HG02938 (cell line): ENCODE measurements around the gene SNRNP25.
A peak's percentile ranks its signal among the peaks of the same experiment; 100 is the strongest.
"Not testable (repeated sequence)": the region's sequence is repeated elsewhere in the genome, so short reads cannot be mapped to it uniquely, and the experiment has no call there.

ENCODE experiments used
- ATAC-seq: cut with Tn5 transposase; IDR thresholded peaks from one replicate; pipeline ENCODE4 v1.9.1; 2021; ENCODE audit warnings: mild to moderate bottlenecking, moderate library complexity; ENCODE audit not compliant: unreplicated experiment

The SNRNP25 gene

DNA sequence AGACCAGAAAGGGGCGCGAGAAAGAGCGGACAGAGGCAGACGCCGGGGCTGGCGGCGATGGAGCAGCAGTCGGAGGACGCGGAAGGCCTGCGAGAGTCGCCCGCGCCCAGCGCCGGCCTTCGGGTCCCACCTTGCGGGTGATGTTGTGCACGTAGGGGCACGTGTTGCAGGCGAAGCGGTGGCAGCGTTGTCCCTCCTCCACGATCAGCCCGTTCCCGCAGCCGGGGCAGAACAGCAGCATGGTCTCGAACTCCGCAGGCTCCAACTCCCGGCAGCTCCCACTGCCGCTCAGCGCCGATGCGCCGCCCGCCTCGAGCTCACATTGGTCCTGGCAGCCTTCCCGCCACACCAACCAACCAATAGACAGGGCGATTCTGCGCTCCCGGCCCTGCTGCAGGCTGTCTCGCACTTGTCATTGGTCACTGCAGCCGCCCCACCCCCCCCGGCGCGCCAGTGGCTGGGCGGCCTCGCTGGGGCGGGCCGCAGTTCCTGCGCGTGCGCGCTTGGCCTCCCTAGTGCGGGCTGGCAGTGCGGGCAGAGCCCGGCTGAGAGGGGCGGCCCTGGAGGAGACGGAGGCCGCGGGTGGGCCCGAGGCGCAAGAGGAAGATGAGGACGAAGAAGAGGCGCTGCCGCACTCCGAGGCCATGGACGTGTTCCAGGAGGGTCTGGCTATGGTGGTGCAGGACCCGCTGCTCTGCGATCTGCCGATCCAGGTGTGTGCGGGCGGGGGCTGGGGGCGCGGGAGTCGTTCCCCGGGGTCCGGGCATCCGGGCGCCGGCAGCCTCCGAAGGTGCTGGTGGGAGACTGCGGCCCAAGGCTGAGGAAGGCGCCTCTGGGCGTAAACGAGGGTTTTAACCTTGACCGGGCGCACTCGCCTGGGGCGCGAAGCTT is at the start of gene SNRNP25, which contains the start of gene POLR3K:
Gene SNRNP25, plus strand, starts transcription at position 483 of the 891 bp plus-strand sequence. Its CDS starts 189 bp downstream, at position 672.
Gene POLR3K, minus strand, starts transcription at position 263 of the 891 bp plus-strand sequence. Its CDS starts 22 bp downstream, at position 241.
- ATAC-seq: peak; percentile 86

DNA sequence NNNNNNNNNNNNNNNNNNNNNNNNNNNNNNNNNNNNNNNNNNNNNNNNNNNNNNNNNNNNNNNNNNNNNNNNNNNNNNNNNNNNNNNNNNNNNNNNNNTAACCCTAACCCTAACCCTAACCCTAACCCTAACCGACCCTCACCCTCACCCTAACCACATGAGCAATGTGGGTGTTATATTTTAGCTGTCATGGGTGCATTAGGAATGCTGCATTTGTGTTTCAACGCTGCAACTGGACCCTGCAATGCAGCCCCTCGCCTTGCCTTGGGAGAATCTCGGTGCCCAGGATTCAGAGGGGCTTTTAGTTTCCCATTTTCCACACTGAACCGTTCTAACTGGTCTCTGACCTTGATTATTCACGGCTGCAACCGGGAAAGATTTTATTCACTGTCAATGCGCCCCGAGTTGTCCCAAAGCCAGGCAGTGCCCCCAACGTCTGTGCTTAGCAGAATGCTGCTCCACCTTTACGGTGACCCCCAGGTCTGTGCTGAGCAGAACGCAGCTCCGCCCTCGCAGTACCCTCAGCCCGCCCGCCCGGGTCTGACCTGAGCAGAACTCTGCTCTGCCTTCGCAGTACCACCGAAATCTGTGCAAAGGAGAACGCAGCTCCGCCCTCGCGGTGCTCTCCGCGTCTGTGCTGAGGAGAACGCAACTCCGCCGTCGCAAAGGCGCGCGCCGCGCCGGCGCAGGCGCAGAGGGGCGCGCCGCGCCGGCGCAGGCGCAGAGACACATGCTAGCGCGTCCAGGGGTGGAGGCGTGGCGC is 43.5 kb upstream of the SNRNP25 start:
- no peak for ATAC-seq

DNA sequence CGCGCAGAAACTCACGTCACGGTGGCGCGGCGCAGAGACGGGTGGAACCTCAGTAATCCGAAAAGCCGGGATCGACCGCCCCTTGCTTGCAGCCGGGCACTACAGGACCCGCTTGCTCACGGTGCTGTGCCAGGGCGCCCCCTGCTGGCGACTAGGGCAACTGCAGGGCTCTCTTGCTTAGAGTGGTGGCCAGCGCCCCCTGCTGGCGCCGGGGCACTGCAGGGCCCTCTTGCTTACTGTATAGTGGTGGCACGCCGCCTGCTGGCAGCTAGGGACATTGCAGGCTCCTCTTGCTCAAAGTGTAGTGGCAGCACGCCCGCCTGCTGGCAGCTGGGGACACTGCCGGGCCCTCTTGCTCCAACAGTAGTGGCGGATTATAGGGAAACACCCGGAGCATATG is 42.9 kb upstream of the SNRNP25 start:
- ATAC-seq: not testable (repeated sequence)

DNA sequence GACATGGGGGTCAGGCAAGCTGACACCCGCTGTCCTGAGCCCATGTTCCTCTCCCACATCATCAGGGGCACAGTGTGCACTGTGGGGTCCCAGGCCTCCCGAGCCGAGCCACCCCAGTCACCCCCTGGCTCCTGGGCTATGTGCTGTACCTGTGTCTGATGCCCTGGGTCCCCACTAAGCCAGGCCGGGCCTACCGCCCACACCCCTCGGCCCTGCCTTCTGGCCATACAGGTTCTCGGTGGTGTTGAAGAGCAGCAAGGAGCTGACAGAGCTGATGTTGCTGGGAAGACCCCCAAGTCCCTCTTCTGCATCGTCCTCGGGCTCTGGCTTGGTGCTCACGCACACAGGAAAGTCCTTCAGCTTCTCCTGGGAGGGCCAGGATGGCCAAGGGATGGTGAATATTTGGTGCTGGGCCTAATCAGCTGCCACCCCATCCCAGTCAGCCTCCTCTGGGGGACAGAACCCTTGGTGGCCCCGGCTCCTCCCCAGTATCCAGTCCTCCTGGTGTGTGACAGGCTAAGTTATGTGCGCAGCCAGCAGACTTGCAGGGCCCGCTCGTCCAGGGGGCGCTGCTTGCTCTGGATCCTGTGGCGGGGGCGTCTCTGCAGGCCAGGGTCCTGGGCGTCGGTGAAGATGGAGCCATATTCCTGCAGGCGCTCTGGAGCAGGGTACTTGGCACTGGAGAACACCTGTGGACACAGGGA is 36.4 kb upstream of the SNRNP25 start:
- ATAC-seq: not testable (repeated sequence)

DNA sequence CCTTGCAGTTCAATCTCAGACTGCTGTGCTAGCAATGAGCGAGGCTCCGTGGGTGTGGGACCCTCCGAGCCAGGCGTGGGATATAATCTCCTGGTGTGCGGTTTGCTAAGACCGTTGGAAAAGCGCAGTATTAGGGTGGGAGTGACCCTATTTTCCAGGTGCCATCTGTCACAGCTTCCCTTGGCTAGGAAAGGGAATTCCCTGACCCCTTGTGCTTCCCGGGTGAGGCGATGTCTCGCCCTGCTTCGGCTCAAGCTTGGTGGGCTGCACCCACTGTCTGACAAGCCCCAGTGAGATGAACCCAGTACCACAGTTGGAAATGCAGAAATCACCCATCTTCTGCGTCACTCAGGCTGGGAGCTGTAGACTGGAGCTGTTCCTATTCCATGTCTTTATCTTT is 32.7 kb upstream of the SNRNP25 start:
- not testable (repeated sequence) for ATAC-seq

DNA sequence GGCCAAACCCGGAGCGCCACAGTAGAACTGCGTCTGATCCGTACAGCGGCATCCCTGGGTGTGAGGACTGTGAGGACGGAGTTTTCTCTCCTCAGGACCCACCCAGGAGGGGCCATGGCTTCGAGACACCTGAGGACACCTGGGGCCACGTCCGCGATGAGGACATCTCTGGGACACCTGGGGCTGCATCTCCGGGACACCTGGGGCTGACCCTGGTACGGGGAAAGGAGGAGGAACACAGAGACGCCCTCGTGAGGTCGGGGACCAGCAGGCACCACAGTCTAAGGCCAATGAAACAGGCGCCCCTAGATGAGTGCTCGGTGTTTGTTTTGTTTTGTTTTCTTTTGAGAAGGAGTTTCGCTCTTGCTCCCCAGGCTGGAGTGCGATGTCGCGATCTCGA is 29.5 kb upstream of the SNRNP25 start:
- ATAC-seq: not testable (repeated sequence)

DNA sequence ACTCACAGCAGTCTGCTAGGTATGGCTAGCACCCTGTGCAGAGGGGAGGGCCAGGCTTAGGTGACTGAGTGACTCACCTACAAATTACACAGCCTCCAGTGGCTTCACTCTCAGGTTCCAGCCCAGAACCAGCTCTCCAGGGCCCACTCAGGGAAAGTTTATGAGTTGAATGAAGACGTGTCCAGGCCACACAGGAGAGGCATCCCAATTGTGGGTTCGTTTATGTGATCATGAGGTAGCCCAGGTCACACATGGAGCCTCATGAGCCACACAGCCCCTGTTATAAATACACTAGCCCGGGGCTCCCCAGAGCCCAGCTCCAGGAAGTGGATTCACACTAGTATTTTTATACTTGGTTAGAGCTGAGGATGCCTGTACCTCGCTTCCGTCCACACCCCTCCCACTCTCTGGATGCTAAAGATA is 27.7 kb upstream of the SNRNP25 start:
- not testable (repeated sequence) for ATAC-seq

DNA sequence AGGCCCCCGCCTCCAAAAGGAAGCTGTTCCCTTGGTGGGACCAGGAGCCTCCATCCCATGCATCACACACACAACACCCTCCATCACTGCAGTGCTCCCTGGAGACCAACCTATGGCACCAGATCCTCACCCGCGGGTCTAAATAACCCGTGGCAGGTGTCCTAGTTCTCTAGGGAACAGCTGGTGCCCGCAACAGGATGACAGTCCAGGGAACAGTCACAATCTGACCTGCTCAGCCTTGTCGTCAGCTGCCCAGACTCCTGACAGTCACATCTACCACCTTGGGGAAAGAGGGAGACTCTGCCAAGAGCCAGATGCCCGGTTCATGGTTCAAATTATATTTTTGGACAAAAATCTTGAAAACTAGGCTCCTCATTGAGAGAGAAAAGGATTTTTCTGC is 23.0 kb upstream of the SNRNP25 start:
- ATAC-seq: not testable (repeated sequence)

DNA sequence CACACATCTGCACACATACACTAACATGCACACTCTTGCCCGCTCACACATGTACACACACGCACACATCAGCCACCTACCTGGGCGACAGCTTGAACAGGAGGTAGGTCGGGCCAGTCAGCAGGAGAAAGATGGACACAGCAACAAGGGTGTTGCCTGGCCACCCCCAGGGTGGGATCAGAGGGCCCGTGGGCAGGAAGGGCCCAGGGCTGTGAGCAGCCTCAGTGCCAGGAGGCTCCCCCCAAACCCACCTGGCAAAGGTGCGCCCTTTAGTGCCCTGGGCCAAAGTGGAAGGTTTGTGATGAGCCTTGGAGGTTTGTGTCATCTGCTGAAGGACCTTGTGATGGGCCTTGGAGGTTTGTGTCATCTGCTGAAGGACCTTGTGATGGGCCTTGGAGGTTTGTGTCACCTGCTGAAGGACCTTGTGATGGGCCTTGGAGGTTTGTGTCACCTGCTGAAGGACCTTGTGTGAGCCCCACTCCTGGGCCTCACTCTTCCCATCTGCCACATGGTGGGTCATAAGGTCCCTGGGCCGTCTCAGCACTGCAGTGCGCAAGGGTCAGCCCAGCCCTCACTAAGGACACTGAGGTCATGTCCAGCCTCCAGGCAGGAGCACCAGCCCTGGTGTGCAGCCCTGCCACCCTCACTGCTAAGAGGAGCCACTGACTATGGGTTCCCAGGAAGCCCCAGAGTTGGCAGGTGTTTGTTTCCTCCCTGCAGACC is 20.3 kb upstream of the SNRNP25 start:
- not testable (repeated sequence) for ATAC-seq

DNA sequence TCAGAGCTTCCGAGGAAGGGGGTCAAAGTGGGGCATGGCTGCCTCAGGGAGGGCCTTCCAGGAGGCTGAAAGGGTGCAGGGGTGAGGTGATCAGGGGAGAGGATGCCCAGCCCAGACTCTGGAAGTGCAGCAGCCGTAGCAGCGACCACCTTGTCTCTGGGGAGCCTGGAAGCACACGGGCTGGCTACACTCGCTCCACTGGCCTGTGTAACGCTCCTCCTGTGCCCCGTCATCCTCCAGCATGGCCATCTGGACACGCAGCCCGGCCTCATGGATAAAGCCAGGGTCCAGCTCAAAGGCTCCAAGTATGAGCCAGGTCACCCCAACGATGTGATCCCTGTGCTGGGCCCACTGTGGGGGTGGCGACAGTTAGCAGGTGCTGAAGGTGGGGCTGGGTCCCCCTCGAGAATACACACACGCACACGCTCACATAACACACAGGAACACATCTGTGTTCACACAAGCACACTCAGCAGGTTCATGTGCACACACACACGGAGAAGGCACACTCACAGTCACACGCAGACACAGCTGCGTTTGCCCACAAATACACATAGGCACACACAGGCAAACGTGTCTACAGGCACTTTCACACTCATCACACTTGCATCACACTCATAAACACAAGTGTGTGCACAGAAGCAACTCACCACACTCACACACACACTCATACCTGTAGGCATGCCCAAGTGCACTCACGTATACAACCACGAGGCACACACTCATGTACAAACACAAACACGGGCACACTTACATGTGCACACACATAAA is 19.6 kb upstream of the SNRNP25 start:
- no peak for ATAC-seq

DNA sequence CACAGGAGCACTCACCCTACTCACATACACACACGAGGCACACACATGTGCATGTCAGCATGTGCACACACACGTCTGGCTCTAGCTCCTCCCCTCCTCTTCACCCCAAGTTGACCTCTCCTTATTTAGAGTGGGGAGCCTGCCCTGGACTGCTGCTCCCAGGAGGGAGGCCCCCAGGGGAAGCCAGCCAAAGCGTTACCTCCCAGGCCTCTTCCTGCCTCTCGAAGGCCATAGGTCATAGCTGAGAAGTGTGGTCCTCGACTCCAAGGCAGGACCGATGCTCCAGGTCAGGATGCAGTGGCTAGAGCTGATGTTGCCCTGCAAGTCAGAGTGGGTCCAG is 19.0 kb upstream of the SNRNP25 start:
- ATAC-seq: no peak

DNA sequence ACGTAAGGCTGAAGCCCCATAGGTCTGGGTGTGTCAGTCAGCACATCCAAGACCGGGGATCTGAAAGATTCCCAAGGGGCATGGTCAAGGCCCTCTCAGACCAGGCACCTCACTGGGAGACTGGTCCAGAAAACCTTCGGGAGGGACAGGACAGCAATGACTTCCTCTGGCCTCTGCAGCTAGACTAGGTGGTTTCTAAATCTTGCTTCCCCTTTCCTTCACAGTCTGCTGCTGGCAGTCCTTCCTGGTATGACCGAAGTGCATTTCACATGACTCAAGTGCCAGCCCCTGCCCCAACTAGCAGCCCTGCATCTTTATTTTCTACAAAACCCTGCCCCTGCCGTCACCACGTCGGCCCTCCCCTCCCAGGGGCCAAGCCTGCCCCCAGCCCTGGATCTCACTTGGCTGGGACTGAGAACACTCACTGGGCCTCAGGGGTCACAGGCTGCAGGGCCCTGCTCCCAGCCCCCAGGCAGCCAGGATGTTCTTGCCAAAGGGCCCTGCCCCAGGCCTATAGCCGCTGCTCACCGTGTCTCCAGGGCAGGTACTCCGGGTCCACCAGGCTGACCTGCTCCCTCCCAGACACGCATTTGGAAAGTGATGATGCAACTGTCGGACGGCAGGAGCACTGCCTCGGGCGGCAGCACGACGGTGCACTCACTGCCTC is 18.5 kb upstream of the SNRNP25 start:
- ATAC-seq: no peak

DNA sequence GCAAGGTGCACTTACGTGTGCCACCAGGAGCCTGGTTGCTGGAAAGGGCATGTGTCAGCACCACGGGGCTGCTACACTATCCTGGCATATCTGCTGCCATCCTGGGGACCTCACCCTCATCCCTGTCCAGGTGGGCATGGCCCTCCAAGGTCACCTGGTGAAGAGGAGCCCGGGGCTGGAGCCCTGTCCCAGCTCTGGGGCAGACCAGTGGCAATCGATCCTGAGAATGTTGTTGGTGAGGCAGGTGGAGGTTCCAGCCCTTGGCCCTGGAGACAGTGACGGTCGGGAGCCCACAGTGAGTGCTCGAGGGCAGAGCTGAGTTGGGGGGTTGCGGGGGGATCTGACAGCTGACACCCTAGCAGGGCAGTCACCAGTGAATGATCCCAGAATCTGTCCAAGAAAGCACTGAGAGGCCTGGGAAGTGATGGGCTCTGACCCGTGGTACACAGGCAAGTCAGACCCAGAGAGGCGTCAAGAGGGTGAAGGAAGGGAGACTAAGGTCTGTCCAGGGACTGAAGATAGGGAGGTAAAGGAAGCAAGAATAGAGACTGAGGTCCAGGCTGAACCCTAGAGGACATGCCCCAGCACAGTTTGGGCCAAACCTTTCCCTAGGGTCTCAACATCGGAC is 17.8 kb upstream of the SNRNP25 start:
- no peak for ATAC-seq

DNA sequence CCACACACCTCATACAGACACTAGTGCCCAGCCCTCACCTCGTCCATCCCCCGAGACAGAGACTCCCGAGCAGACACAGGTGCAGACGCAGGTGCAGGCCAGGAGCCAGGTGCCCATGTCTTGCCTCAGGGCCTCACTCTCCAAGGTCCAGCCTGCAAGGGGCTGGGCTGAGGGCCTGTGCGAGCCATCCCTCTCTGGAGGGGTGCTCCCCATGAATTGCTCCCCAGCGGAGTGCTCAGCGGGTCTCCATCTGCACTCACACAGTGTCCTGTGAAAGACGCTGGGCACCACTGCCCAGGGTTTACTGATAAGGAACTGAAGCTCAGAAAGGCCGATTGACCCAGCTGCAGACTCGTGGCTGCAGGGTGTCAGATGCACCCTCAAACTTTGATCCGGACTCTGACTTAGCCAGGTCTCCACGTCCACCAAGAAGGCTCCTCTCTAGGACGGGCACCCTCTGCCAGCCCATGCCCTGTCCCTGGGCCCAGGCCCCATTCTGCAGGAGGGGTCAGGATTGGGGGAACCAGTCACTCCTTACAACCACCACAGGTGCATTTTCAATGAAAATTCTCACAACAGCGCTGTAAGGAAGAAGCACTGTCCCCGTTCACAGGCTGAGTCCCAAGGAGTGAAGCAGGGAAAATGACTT is 17.2 kb upstream of the SNRNP25 start:
- no peak for ATAC-seq

DNA sequence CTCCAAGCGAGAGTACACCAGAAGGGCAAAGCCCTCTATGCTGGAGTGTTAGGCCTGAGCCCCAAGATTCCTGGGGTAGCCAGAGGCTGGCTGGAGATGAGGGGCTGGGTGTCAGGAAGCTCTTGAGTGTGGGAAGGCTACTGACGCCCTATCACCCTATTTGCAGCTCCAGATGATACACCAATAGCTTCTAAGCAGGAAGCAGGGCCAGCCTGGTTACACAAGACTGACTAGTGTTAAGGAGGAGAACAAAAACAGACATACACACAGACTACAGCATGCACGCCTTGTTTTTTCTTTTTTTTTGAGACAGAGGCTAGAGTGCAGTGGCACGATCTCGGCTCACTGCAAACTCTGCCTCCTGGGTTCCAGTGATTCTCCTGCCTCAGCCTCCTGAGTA is 16.1 kb upstream of the SNRNP25 start:
- no peak for ATAC-seq

DNA sequence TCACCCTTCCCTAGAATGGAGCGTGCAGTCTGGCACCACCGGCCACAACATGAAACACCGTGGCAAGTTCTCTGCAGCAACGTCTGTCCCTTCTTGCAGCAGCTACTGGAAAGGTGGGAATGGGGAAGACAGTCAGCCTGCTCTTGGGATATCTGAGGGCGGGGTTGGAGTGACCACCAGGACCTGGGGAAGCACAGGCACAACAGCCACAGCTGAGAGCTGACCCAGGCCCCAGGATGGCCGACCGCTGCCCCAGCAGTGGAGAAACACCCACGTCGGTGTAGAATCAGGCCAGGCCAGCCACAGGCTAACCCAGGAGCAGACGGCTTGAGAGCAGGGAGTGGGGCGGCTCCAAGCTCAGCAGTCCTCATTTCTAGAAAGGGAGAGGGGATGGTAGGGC is 15.4 kb upstream of the SNRNP25 start:
- not testable (repeated sequence) for ATAC-seq

DNA sequence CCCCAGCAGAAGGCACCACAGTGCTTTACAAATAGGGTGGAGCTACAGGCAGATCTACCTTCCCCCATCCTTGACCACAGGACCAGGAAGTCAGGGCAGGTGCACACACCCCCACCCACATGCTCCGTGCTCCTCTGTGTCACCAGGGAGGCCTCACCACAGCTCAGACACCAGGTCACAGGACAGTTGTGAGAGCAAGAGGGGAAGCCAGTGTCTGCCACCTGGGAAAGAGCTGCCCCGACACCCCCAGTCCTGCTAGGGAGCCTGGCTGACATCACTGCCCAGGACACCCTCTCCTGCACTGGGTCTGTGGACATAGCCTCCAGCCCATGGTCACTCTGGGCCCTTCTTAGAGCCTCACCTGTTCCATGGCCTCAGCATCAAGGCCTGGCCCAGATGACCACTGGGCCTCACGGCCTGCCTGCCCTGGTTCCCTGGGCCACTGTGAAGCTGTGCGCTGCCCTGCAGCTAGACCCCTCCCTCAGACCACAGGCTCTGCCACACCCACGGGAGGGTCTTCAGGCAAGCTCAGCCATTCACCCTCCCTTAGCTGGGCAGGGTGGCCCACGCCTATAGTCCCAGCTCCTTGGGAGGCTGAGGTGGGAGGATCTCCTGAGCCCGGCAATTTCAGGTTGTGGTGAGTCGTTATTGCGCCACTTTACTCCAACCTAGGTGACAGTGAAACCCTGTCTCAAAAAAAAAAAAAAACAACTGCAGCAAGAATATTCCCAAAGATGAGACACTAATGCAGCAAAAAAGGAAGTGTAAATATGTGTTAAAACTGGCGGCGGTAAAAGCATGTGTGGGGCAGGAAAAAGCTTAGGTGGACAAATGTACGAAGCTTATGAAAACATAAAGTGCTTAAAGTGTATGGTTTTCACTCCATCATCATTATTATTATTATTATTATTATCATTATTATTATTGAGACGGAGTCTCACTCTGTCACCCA is 14.4 kb upstream of the SNRNP25 start:
- peak; percentile 54 for ATAC-seq
